GM19099 (cell line): ENCODE data around the gene EZR.

Experiments used
- POLR2A ChIP-seq: IDR thresholded peaks from 3 replicates; pipeline ENCODE4 v1.6.1; 2011; ENCODE audit warnings: low read depth; ENCODE audit not compliant: insufficient read length; ENCODE audit errors: extremely low read depth

The EZR gene

GRCh38 chr6:158756126-158756525 lies 63.0 kb downstream of the EZR start:
- no peak for TF ChIP-seq POLR2A

GRCh38 chr6:158755636-158756035 lies 63.5 kb downstream of the EZR start:
- TF ChIP-seq POLR2A: no peak

- TF ChIP-seq POLR2A: no peak
These were observed 64.4 kb downstream of the EZR start for GRCh38 chr6:158754738-158755137.

DNA sequence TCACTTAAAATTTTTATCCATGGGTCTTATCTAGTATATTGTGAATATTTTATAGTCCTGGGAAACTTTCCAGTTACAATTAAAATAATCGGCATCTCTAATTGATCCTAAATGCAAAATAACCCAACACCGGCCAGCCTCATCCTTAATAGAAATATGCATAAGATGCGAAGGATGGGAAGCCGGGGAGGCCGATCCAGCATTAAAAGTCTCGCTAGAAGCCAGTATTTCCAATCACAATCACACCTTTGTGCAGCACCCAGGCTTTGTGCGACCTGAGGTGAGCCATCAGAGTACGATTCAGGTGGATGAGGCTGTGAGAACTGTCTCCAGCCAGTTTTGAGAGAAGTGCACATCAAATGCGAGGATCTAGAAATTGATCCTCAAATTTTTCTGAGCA lies 65.4 kb downstream of the EZR start:
- no peak for TF ChIP-seq POLR2A

- no peak for TF ChIP-seq POLR2A
These were observed 66.6 kb downstream of the EZR start for GRCh38 chr6:158752613-158753012.

GRCh38 chr6:158751921-158752320 lies 67.2 kb downstream of the EZR start:
- TF ChIP-seq POLR2A: no peak

GRCh38 chr6:158751224-158751623 lies 67.9 kb downstream of the EZR start:
- TF ChIP-seq POLR2A: no peak

- TF ChIP-seq POLR2A: no peak
These were observed 74.2 kb downstream of the EZR start for GRCh38 chr6:158744986-158745430.

DNA sequence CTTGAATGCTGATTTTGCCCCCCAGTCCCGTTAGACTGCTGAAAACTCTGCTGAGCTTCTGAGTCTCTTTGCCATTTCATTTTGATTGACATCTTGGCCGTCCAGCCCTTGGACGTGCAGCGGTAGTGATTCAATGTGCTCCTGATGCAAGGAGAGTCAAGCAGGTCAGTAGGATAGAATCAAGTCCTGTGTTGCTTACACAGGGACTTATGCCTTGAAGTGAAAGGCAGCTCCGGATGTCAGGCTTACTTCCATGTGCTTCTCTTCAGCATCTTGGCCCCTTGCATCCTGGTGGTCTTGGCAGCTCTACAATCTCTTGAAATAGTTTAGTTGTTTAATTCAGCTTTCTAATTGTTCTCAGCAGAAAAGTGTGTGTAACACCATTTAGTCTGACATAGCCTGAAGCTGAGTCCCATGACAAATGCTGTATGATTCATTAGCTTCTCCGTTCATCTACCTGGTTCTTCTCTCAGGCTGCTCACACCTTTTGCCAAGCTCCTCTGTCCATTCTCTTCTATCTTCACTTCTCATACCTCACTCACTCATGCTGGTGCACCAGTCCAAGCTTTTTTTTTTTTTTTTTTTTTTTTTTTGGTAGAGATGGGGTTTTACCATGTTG lies 76.0 kb downstream of the EZR start:
- no peak for TF ChIP-seq POLR2A

DNA sequence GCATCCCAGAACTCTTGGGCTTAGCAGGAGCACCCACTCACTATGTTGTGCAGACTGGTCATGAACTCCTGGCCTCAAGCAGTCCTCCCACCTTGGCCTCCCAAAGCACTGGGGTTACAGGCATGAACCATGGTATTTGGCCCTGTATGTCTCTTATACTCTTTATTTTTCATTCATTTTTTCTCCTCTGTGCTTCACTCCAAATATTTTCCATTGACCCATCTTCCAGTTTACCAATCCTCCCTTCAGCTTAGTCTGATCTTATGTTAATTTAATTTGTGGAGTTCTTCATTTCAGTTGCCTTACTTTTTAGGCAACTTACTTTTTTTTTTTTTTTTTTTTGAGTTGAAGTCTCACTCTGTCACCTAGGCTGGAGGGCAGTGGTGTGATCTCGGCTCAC lies 79.5 kb downstream of the EZR start:
- TF ChIP-seq POLR2A: no peak

GRCh38 chr6:158737710-158738615 lies 81.2 kb downstream of the EZR start:
- no peak for TF ChIP-seq POLR2A

DNA sequence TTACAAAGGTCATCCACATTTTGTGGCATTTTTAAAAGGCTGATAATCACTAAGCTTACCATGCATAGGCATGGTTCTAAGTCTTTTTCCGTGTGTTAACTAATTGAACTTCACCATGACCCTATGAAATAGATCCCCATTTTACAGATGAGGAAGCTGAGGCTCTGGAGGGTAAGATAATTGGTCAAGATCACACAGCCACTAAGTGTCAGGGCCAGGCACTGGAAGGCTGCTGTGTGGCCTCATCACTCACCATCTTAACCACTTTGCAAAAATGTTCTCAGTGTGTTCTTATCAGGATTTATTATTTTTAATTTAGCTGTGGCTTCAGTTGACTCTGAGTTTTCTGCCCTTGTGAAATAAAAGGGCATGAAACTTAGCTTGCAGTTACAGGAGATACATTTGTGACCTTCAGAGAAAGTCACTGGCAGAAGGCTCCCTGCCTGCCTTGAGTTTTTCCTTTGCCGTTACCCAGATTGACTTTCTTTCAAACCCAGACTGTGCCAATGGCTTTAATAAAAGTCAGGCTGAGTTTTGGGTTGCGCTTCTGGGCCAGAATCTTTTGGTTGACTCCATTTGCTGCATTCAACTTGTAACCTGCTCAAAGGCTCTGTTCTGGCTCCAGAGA lies 82.0 kb downstream of the EZR start:
- TF ChIP-seq POLR2A: no peak

DNA sequence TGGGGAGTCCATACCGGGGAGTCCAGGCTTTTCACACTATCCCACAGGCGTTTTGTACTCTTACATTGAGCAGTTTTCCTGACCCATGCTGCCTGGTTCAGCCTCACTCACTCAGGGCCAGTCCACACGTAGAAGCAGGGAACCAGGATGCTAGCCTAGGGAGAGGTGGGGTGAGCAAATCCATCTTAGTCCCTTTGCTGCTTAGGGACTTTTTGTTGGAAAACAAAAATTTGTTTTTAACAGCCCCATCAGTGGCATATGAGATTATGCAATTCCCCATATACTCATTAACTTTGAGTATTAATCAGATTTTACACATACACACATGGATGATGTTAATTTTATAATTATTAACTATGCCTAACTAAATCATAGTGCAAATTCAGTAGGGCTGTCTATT lies 84.2 kb downstream of the EZR start:
- no peak for TF ChIP-seq POLR2A

DNA sequence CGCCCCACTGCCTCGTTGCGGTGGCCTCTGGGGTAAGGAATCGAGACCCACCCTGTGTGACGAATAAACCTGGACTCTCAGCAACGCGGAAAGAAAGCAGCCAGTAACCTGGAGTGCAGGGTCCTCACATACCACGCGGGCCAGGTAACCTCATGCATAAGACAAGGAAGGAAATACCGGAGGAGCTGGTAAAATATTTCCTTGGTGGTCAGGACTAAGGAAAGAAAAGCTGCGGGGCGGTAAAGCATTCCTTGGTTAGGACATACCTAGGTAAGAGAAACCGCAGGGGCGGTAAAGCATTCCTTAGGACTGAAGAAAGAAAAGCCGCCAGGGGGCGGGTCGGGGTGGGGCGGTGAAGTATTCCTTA lies 88.6 kb downstream of the EZR start:
- no peak for TF ChIP-seq POLR2A

GRCh38 chr6:158729906-158730540 lies 89.1 kb downstream of the EZR start:
- TF ChIP-seq POLR2A: no peak
